ENCODE measurements around the gene YPEL1.
"Not testable (repeated sequence)": the region's sequence is repeated elsewhere in the genome, so short reads cannot be mapped to it uniquely, and the experiment has no call there.

YPEL1 gene

DNA sequence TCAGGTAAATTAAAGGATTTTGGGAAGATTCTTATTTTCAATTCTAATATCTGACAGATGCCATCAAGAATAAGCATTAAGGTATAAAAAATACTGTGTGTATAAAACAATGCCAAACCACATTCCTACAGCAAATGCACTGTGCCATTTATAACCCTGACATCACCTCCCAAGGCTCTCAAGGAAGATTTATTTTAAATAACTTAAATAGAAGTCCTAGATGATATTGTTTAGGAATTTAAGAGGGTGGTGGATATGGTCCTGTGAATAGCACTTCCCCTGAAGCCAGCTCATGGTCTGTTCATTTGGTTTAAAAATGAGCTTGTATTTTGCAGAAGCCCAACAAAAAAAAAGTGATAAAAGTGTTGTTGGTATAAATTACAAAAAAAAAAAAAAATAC lies 37.7 kb downstream of the YPEL1 start:
- no peak for DNase-seq

- DNase-seq = no peak
Measured at GRCh38 chr22:21697021-21697771, 38.4 kb downstream of the YPEL1 start.

- no peak for DNase-seq
Measured at GRCh38 chr22:21696115-21696514, 39.5 kb downstream of the YPEL1 start.

DNA sequence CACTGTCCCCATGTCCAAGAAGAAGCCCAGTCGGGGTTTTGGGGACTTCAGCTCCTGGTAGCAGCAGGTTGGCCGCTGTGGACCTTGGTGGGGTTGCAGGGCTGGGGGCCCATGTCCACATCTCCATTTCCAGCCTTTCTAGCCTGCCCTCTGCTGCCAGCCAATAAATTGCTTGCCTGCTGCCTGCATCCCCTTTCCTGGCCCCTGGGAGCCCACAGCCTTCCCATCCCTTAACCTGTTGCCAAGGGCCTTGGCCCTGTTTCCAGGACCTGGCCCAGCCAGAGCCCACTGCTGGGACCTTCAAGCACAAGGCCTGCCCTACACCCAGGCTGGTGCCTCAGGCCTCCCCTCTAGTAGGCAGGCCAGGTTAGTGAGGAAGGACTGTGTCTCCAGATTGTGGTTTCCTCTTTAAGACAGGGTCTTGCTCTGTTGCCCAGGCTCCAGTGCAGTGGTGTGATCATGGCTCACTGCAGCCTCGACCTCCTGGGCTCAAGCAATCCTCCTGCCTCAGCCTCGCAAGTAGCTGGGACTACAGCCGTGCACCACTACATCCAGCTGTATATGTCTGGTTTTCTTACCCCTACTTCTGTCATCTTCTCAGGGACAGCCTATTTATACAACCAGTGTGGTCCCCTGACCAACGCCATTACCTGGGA lies 40.0 kb downstream of the YPEL1 start:
- DNase-seq = no peak

DNA sequence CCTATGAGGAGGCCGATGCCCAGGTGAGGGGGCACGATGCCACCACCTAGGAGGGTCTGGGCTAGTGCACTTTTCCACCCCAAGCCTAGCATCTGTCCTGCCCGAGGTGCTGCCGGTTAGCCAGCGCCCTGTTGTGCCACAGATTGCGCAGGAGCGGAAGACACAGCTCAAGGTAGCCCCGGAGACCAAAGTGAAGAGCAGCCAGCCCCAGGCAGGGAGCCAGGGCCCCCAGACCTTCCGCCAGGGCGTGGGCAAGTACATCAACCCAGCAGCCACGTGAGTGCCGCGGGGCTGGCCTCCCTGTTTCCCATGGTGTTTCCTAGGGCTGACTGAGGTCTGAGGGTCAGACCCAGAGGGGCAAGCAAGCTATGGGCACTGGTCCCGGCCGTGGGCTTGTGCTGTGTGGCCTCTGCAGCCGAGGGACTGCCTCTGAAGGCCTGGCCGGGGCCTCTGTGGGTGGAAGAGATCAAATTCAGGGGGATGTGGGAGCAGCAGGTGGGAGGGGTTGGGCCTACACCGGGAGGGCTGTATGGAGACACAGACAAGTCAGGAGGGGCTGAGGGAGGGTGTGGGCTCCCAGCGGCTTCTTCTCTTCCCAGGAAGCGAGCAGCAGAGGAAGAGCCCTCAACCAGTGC lies 40.7 kb downstream of the YPEL1 start:
- DNase-seq = no peak

DNA sequence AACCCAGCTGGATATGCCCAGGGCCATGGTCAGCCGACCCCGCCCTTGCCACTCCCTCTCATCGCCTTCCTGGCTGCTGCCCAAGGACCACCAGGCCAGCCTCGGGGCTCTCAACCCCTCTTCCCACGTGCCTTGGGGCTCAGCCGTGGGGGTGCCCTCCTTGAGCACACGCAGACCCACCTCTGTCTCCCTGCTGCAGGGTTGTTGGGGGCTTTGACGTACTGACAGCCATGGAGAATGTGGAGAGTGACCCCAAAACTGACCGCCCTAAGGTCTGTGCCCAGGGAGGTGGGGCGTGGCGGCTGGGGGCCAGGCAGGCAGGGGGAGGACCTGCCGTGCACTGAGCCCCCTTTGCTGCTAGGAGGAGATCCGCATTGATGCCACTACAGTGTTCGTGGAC lies 41.2 kb downstream of the YPEL1 start:
- no peak for DNase-seq

DNA sequence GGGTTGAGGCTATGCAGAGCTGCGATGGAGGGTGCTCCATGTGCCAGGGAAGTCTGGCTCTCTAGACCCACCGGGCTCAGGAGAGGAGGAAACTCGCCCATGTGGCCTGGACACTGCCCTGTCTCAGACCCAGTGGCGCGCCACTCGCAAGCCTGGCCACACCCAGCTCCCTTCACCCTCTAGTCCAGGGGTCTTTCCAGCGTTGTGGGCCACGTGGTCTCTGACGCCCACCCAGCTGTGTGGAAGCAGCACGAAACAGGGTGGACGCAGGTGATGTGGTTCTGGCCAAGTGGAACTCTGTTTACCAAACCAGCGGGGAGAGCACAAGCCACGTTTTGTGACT lies 41.6 kb downstream of the YPEL1 start:
- no peak for DNase-seq

- DNase-seq = no peak
Measured at GRCh38 chr22:21693333-21693998, 42.1 kb downstream of the YPEL1 start.

DNA sequence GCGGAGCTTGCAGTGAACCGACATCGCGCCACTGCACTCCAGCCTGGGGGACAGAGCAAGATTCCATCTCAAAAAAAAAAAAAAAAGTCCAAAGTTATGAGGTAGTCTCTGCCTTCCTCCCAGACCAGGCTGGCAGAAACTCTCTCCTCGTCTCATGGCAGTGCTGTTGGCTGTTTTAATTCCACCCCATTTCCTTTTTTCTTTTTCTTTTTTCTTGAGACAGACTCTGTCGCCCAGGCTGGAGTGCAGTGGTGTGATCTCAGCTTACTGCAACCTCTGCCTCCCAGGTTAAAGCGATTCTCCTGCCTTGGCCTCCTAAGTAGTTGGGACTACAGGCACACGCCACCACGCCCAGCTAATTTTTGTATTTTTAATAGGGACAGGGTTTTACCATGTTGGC lies 42.7 kb downstream of the YPEL1 start:
- not testable (repeated sequence) for DNase-seq

GRCh38 chr22:21691816-21692215 lies 43.8 kb downstream of the YPEL1 start:
- DNase-seq = no peak

DNA sequence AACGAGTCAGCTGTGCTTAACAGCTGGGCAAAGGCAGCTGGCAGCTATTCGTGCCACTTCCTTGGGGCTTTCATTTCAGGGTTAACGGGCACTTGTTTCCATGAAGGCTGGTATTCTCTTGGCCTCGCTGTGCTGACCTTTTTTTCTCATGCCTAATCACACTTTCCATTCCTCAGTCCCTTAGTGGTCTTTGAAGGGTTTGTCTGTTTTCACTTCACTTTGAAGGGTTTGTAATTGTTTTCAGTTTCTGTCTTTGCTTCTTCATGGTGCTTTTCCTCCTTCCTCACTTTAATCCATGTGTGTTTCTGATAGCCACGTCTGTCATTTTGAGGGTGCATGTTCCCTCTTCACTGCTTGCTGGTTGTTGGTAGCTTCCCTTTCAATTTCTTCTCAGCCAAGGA lies 45.2 kb downstream of the YPEL1 start:
- no peak for DNase-seq

DNA sequence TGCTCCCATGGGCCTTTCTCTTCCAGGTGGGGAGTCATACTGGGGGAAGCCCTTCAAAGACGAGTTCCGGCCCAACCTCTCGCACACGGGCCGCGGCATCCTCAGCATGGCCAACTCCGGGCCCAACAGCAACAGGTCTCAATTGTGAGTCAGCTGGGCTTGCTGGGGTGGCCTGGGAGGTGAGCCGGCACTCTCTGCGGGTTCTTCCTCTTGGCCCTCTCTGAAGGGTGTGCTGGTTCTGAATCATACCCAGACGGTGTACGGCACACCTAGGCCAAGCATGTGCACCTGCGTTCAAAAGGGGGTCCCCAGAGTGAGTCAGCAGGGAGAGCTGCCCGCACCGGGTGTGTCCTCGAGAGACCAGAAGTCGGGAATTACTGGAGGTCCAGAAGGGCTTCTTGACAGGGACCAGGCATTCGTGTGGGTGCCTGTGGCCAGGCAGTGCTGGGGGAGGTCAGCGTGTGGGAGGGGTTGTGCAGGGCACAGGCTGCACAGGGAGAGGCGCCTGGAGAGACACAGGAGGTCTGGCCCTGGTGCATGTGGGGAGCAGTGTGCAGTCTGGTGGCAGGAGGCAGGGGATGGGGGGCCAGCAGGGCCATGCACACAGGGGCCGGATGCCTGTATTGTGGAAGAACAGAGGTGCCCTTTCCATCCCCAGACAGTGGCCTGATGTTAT lies 46.8 kb downstream of the YPEL1 start:
- no peak for DNase-seq

DNA sequence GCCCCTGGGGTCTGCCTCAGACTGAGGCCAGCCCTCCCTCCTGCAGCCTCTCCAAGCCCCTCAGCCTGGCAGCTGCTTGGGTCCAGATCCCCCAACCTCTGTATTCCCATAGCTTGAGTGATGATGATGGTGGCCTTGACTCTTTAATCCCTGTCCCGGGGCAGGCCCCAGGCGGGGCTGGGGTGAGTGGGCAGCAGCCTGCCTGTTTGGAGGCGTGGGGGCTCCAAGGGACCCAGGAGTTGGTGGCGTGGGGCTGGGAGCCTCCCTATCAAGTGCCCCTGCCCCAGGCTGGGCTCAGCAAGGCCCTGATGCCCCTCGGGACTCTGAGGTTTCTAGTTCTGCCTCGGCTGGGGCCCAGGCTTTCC lies 47.3 kb downstream of the YPEL1 start:
- DNase-seq = no peak

DNA sequence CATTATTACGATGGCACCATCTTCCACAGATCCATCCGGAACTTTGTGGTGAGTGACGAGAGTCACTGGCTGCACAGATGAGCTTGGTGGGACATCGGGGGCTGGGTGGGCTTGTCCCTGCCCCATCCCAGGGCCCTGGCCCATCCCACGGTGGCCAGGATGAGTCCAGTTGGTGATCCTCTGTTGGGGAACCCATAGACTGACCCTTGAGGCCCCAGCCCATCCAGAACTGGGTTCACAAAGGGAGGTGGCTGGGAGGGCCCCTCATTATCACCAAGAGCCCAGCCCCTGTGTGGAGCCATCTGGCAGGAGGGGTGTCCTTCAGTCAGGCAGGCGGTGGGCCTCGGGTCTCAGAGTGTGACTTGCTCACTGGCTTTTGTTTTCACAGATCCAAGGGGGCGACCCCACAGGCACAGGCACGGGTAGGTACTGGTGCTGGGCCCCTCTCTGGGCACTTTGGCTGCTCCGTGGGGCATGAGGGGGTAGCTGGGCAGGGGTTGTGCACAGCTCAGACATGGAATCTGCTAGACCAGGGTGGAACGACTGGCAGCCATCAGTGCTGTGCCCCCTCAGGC lies 47.8 kb downstream of the YPEL1 start:
- no peak for DNase-seq

DNA sequence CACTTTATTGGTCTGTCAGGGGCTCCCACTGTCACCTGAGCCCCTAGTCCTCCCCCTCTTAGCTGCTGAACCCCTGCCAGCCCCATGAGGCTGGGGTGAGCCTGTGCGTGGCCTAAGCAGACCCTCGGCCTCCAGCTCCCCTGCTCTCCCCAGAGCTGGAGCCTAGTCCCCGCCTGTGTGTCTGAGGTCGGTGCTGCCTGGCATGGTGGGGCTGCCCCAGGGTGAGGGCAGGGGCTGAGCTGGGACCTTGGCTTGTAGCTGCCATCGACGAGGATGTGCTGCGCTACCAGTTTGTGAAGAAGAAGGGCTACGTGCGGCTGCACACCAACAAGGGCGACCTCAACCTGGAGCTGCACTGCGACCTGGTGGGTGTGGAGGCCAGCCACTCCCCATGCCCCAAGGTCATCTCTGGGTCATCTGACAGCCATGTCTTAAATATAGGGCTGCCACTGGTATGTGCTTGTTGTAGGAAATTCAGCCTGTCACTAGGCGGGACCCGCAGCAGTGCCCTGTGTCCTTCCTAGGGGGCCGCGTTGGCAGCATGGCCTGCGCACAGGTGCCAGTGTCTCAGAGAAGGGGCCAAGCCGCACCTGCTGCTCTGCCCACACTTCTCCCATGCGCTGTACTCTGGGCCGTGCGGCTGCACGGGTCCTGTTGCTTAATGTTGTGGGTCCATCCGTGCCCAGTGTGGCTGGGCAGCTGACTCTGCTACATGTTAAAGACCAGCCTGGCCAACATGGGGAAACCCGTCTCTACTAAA lies 48.8 kb downstream of the YPEL1 start:
- DNase-seq = no peak

DNA sequence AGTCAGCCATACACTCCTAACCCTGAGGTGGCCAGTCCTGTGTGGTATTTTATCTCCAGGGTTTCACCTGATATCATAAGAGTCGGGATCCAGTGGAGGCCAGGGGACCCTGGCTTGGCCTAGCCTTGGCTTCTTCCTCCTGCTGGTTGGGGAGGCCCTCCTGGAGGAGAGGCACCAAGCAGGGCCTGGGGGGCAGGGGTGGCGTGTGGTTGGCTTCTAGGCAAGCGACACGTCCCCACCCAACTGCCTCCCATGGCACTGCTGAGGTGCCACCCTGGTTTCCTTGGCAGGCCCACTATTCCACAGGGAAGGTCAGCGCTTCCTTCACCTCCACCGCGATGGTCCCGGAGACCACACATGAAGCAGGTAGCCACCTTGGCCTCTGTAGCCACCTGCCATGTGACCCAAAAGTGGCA lies 49.4 kb downstream of the YPEL1 start:
- no peak for DNase-seq

DNA sequence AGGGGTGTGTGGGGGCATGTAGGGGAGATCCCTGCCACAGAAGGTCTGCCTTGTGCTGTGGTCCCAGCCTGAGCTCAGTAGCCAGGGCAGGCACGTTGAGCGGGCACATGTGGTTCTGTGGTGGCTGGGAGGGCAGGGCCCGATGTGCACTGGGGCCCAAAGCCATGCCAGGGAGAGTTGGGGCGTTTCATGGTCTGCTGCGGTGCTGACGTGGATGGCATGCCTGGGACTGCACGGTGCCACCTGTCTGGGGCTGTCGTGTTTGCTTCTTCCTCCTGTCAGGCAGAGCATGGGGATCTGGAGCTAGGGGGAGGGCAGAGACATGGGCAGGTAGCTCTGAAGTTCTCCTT lies 50.5 kb downstream of the YPEL1 start:
- DNase-seq = no peak

- DNase-seq = no peak
Measured at GRCh38 chr22:21684492-21685163, 51.0 kb downstream of the YPEL1 start.

DNA sequence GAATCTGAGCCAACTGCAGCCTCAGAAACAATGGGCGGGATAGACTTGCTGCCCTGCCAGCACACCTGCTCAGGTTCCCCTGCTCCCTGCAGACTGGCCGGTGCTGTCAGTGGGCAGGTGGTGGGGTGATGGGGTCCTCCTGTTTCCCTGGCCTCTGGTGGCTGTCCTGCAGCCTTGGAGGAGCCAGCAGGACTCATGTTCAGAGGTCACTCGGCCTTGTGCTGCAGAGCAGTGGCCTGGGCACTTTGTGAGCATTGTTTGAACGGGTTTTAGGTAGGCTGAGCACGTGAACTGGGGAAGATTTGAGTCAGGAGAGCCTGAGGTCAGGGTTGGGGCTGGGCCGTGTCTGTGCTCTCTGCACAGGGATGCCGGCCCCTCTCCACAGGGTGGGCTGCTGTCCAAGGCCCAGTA lies 52.2 kb downstream of the YPEL1 start:
- DNase-seq = no peak

DNA sequence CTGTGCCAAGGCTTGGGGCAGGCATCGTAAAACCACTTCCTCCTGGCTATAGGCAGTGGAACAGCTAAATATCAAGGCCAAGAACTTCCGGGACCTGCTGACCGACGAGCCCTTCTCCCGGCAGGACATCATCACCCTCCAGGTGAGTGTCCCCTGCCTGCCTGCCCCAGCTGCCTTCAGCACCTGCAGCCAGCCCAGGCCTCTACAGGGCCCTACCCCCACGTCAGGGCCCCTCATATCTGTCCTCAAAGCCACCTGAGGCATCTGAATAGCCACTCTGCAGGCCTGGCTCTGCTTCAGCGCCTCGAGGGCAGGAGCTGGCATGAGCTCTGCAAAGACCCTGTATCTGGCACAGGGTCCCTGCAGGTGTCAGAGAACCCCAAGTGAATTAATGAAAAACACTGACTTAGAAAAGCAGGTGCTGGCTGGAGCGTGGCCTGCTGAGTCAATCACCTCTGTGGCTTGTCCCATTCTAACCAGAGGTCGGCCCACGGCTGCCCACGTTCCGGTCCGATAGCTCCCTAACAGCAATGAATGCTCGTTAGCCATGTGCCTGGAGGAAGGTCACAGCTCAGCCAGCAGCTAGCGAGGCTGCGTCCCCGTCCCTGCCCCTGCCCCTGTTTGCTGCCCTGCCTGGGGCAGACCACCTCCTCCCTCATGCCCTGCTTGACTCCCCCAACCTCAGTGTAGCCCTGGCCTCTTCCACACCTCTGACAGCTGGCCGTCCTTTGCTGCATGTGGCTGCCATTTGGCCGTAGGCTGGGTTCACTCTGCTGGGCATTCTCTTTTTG lies 53.0 kb downstream of the YPEL1 start:
- DNase-seq = no peak
